ENCODE results near the gene SLC50A1. TPM values are rescaled to one million over a fixed set of nuclear protein-coding genes. Genes with fewer than 3 reads are reported as not detected.

The SLC50A1 gene
- total and polyA plus RNA-seq, 2 donors: 19.5 to 31.7 TPM

GRCh38 chr1:155183775-155184221 lies 48.1 kb downstream of the SLC50A1 start:
- 89% methylated on average over 20 of the region's 20 CpGs for WGBS
- H3K27ac ChIP-seq (ENCODE audit: low read depth): no peak overlapping the region
- DNase-seq (ENCODE audit: extremely low spot score): no peak
- H3K4me3 ChIP-seq (ENCODE audit: low read depth, low read length): no peak overlapping the region
- H3K36me3 ChIP-seq (ENCODE audit: insufficient read depth): no peaks in the 10 kb centered on the region
- no peaks in the 10 kb centered on the region for H3K4me1 ChIP-seq (ENCODE audit: insufficient read depth)

DNA sequence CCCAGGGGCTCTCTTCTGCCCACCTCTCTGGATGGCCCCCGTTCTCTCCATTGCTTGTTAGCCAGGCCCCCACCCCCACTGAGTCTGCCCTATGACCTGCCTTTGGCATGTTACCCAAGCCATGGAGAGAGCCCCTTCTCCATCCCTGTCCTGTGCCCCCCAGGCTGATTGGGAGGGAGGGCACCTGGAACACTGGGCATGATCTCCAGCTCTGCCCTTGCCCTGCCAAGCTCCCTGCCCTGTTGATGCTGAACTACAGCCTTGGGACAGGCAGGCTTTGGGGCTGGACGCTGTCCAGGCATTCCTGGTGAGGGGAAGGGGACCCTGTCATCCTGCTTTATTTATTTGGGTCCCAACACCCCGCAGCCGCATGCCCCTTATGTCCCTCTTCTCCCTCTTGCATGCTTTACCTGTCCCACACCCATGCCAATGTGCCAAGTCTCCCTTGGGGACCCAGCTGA lies 48.7 kb downstream of the SLC50A1 start:
- H3K27ac ChIP-seq (ENCODE audit: low read depth): no peak overlapping the region
- H3K4me3 ChIP-seq (ENCODE audit: low read depth, low read length): no peak overlapping the region
- no peak for DNase-seq (ENCODE audit: extremely low spot score)
- H3K4me1 ChIP-seq (ENCODE audit: insufficient read depth): no peaks in the 10 kb centered on the region
- no peaks in the 10 kb centered on the region for H3K36me3 ChIP-seq (ENCODE audit: insufficient read depth)
- WGBS: 91% methylated on average over 4 of the region's 4 CpGs

- Histone ChIP-seq H3K4me3 (ENCODE audit: low read depth, low read length) (no peak overlapping the region), H3K27ac (ENCODE audit: low read depth) (no peak overlapping the region), H3K4me1 (ENCODE audit: insufficient read depth) (no peaks in the 10 kb centered on the region), H3K36me3 (ENCODE audit: insufficient read depth) (no peaks in the 10 kb centered on the region)
- no peak for DNase-seq (ENCODE audit: extremely low spot score)
- 62% methylated on average over 21 of the region's 21 CpGs for WGBS
These were observed 49.5 kb downstream of the SLC50A1 start for GRCh38 chr1:155184835-155185782.

GRCh38 chr1:155185783-155186066 lies 50.1 kb downstream of the SLC50A1 start:
- WGBS: 68% methylated on average over 6 of the region's 6 CpGs
- Histone ChIP-seq H3K36me3 (ENCODE audit: insufficient read depth) (no peaks in the 10 kb centered on the region), H3K4me3 (ENCODE audit: low read depth, low read length) (no peak overlapping the region), H3K27ac (ENCODE audit: low read depth) (no peak overlapping the region), H3K4me1 (ENCODE audit: insufficient read depth) (no peaks in the 10 kb centered on the region)
- DNase-seq (ENCODE audit: extremely low spot score): no peak

- no peak for DNase-seq (ENCODE audit: extremely low spot score)
- Histone ChIP-seq H3K27ac (ENCODE audit: low read depth) (no peak overlapping the region), H3K4me1 (ENCODE audit: insufficient read depth) (no peaks in the 10 kb centered on the region), H3K36me3 (ENCODE audit: insufficient read depth) (no peaks in the 10 kb centered on the region), H3K4me3 (ENCODE audit: low read depth, low read length) (no peak overlapping the region)
- WGBS: 68% methylated on average over 8 of the region's 8 CpGs
These were observed 50.6 kb downstream of the SLC50A1 start for GRCh38 chr1:155186067-155186793.

DNA sequence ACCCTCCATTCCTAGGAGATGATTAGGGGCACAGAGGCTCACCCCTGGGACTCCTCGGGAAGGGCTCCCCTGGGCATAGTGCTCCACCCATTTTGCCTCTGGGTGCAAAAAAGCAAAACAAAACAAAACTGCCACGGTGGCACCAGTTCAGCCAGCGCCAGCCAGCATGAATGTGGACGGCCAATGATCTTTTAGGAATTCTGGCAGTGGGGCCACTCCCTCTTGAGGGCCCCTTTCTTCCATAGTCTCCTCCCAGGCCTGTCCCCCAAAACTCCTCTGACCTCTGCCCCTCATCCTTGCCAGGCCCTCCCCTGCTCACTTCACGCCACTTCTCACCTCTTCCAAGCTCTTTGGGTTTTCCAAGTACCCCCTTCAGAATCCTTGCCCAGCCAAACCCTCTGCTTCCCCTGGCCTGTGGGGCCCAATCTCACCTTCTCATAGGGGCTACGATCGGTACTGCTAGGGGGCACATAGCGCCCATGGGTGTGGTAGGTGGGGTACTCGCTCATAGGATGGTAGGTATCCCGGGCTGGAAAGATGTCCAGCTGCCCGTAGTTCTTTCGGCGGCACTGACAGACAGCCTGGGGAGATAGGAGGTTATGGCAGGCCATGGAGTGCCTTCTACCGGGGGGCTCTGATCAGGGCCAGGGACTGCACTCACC lies 51.3 kb downstream of the SLC50A1 start:
- Histone ChIP-seq H3K4me3 (ENCODE audit: low read depth, low read length) (no peak overlapping the region), H3K4me1 (ENCODE audit: insufficient read depth) (no peaks in the 10 kb centered on the region), H3K36me3 (ENCODE audit: insufficient read depth) (no peaks in the 10 kb centered on the region), H3K27ac (ENCODE audit: low read depth) (no peak overlapping the region)
- 71% methylated on average over 14 of the region's 14 CpGs for WGBS
- DNase-seq (ENCODE audit: extremely low spot score): no peak

DNA sequence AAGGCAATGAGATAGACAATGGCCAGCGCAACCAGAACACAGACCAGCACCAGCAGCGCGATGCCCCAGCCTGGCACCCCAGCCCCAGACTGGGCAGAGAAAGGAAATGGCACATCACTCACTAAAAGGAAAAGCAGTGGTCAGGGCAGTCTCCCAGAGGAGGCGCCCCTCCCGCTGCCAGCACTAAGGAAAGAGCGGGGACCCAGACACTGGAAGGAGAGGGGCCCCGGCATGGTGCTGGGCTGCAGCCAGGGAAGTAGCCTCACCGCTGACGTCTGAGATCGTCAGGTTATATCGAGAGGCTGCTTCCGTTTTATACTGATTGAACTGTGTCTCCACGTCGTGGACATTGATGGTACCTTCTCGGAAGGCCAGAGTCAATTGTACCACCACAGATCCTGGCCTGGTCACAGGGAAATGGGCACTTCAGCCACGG lies 51.8 kb downstream of the SLC50A1 start:
- no peaks in the 10 kb centered on the region for H3K36me3 ChIP-seq (ENCODE audit: insufficient read depth)
- no peak overlapping the region for H3K4me3 ChIP-seq (ENCODE audit: low read depth, low read length)
- DNase-seq (ENCODE audit: extremely low spot score): no peak
- no peaks in the 10 kb centered on the region for H3K4me1 ChIP-seq (ENCODE audit: insufficient read depth)
- WGBS: 69% methylated on average over 16 of the region's 16 CpGs
- no peak overlapping the region for H3K27ac ChIP-seq (ENCODE audit: low read depth)

- Histone ChIP-seq H3K4me3 (ENCODE audit: low read depth, low read length) (no peak overlapping the region), H3K36me3 (ENCODE audit: insufficient read depth) (no peaks in the 10 kb centered on the region), H3K27ac (ENCODE audit: low read depth) (no peak overlapping the region), H3K4me1 (ENCODE audit: insufficient read depth) (no peaks in the 10 kb centered on the region)
- no peak for DNase-seq (ENCODE audit: extremely low spot score)
- WGBS: 84% methylated on average over 14 of the region's 14 CpGs
These were observed 52.6 kb downstream of the SLC50A1 start for GRCh38 chr1:155188268-155188667.

Small RNA genes lying within 50 kb of the gene (small RNA-seq; reads per million reads assigned to genes)
- gene HMGN2P18 (not detected), gene RF00019 (not detected)

Other genes starting within 250 kb of the SLC50A1 start
- gene PMVK, start 199.1 kb upstream of the SLC50A1 start, total RNA-seq: 6.8 TPM
- 47.1 TPM for gene PMVK, start 199.1 kb upstream of the SLC50A1 start, polyA plus RNA-seq
- 74.0 TPM for gene PBXIP1, start 179.8 kb upstream of the SLC50A1 start, total RNA-seq
- gene PBXIP1, start 179.8 kb upstream of the SLC50A1 start, polyA plus RNA-seq: 206 TPM
- gene PYGO2, start 174.1 kb upstream of the SLC50A1 start, total RNA-seq: 10.8 TPM
- 29.2 TPM for gene PYGO2, start 174.1 kb upstream of the SLC50A1 start, polyA plus RNA-seq
- 61.2 TPM for gene SHC1, start 165.1 kb upstream of the SLC50A1 start, total RNA-seq
- gene SHC1, start 165.1 kb upstream of the SLC50A1 start, polyA plus RNA-seq: 110 TPM
- 38.4 TPM for gene CKS1B, start 161.2 kb upstream of the SLC50A1 start, total RNA-seq
- 54.9 TPM for gene CKS1B, start 161.2 kb upstream of the SLC50A1 start, polyA plus RNA-seq
- gene FLAD1, start 152.5 kb upstream of the SLC50A1 start, total RNA-seq: 10.5 TPM
- gene FLAD1, start 152.5 kb upstream of the SLC50A1 start, polyA plus RNA-seq: 27.9 TPM
- not detected for gene LENEP, start 142.3 kb upstream of the SLC50A1 start, total RNA-seq
- not detected for gene LENEP, start 142.3 kb upstream of the SLC50A1 start, polyA plus RNA-seq
- gene ZBTB7B, start 133.1 kb upstream of the SLC50A1 start, total RNA-seq: 14.7 TPM
- 52.0 TPM for gene ZBTB7B, start 133.1 kb upstream of the SLC50A1 start, polyA plus RNA-seq
- gene DCST2, start 102.1 kb upstream of the SLC50A1 start, total RNA-seq: 0.53 TPM
- 1.2 TPM for gene DCST2, start 102.1 kb upstream of the SLC50A1 start, polyA plus RNA-seq
- gene DCST1, start 102.0 kb upstream of the SLC50A1 start, total RNA-seq: not detected
- gene DCST1, start 102.0 kb upstream of the SLC50A1 start, polyA plus RNA-seq: not detected
- gene ADAM15, start 84.5 kb upstream of the SLC50A1 start, total RNA-seq: 38.3 TPM
- 118 TPM for gene ADAM15, start 84.5 kb upstream of the SLC50A1 start, polyA plus RNA-seq
- gene EFNA4, start 72.1 kb upstream of the SLC50A1 start, total RNA-seq: 7.5 TPM
- 8.1 TPM for gene EFNA4, start 72.1 kb upstream of the SLC50A1 start, polyA plus RNA-seq
- 1.2 TPM for gene EFNA3, start 57.0 kb upstream of the SLC50A1 start, total RNA-seq
- 2.3 TPM for gene EFNA3, start 57.0 kb upstream of the SLC50A1 start, polyA plus RNA-seq
- 31.1 TPM for gene EFNA1, start 8.0 kb upstream of the SLC50A1 start, total RNA-seq
- 44.6 TPM for gene EFNA1, start 8.0 kb upstream of the SLC50A1 start, polyA plus RNA-seq
- 15.8 TPM for gene DPM3, start 4.7 kb downstream of the SLC50A1 start, total RNA-seq
- 205 TPM for gene DPM3, start 4.7 kb downstream of the SLC50A1 start, polyA plus RNA-seq
- gene KRTCAP2, start 37.5 kb downstream of the SLC50A1 start, total RNA-seq: 53.0 TPM
- gene KRTCAP2, start 37.5 kb downstream of the SLC50A1 start, polyA plus RNA-seq: 266 TPM
- 0.85 TPM for gene TRIM46, start 38.0 kb downstream of the SLC50A1 start, total RNA-seq
- 1.1 TPM for gene TRIM46, start 38.0 kb downstream of the SLC50A1 start, polyA plus RNA-seq
- 57.2 TPM for gene THBS3, start 72.0 kb downstream of the SLC50A1 start, total RNA-seq
- gene THBS3, start 72.0 kb downstream of the SLC50A1 start, polyA plus RNA-seq: 24.5 TPM
- 13.6 TPM for gene MTX1, start 72.8 kb downstream of the SLC50A1 start, total RNA-seq
- gene MTX1, start 72.8 kb downstream of the SLC50A1 start, polyA plus RNA-seq: 40.2 TPM
- gene ENTREP3, start 119.6 kb downstream of the SLC50A1 start, total RNA-seq: 2.6 TPM
- gene ENTREP3, start 119.6 kb downstream of the SLC50A1 start, polyA plus RNA-seq: 37.8 TPM
- gene SCAMP3, start 126.5 kb downstream of the SLC50A1 start, total RNA-seq: 13.1 TPM
- gene SCAMP3, start 126.5 kb downstream of the SLC50A1 start, polyA plus RNA-seq: 74.9 TPM
- gene CLK2, start 137.7 kb downstream of the SLC50A1 start, total RNA-seq: 29.7 TPM
- 42.3 TPM for gene CLK2, start 137.7 kb downstream of the SLC50A1 start, polyA plus RNA-seq
- gene HCN3, start 141.6 kb downstream of the SLC50A1 start, total RNA-seq: 3.0 TPM
- gene HCN3, start 141.6 kb downstream of the SLC50A1 start, polyA plus RNA-seq: 3.2 TPM
- not detected for gene PKLR, start 165.6 kb downstream of the SLC50A1 start, total RNA-seq
- gene PKLR, start 165.6 kb downstream of the SLC50A1 start, polyA plus RNA-seq: not detected
- gene FDPS, start 173.0 kb downstream of the SLC50A1 start, total RNA-seq: 73.1 TPM
- gene FDPS, start 173.0 kb downstream of the SLC50A1 start, polyA plus RNA-seq: 92.6 TPM
- gene RUSC1, start 185.0 kb downstream of the SLC50A1 start, total RNA-seq: 13.8 TPM
- 36.3 TPM for gene RUSC1, start 185.0 kb downstream of the SLC50A1 start, polyA plus RNA-seq

All from urinary bladder (tissue), 4 donors.